DND-41 (cell line): Measurements from ENCODE around the gene MAST4.

Experiments used
- ATAC-seq: fragments of 200-7000 bp; cut with Tn5 transposase; 3 replicates; pipeline ENCODE4 v1.9.1; 2021; ENCODE audit warnings: low read depth; ENCODE audit not compliant: insufficient read depth
- DNase-seq: peaks from one replicate; pipeline ENCODE4 v3.0.0-alpha.2; 2020
- H2AFZ ChIP-seq: 2 replicates; pipeline ENCODE4 v1.6.0; 2012; ENCODE audit warnings: low read depth, low read length
- H3K27ac ChIP-seq: 2 replicates; pipeline ENCODE4 v1.5.1; 2012; ENCODE audit warnings: low read length, inconsistent platforms
- H3K27me3 ChIP-seq: fragments of 200-600 bp; sonication (generic); 2 replicates; pipeline ENCODE4 v1.6.0; 2012; ENCODE audit warnings: low read length, mild to moderate bottlenecking, inconsistent platforms; ENCODE audit not compliant: insufficient read depth, poor library complexity
- H3K36me3 ChIP-seq: 2 replicates; pipeline ENCODE4 v1.5.1; 2012; ENCODE audit warnings: low read length, inconsistent platforms; ENCODE audit not compliant: insufficient read depth
- H3K4me1 ChIP-seq: 2 replicates; pipeline ENCODE4 v1.5.1; 2012; ENCODE audit warnings: mild to moderate bottlenecking, low read length; ENCODE audit not compliant: insufficient read depth
- H3K4me2 ChIP-seq: 2 replicates; pipeline ENCODE4 v1.6.0; 2012; ENCODE audit warnings: mild to moderate bottlenecking, moderate library complexity, low read length, inconsistent platforms; ENCODE audit not compliant: insufficient read depth
- H3K4me3 ChIP-seq, 2 experiments: fragments of 200-600 bp in 1 of 2; shearing (Covaris generic) in 1 of 2; 2 replicates each; pipeline ENCODE4 v1.5.1; 2012 to 2016; ENCODE audit warnings: inconsistent platforms in 2 of 2, low read length in 2 of 2, mild to moderate bottlenecking in 2 of 2, low read depth in 1 of 2, moderate library complexity in 1 of 2
- H3K79me2 ChIP-seq: 2 replicates; pipeline ENCODE4 v1.6.0; 2012; ENCODE audit warnings: low read length, inconsistent platforms; ENCODE audit not compliant: insufficient read depth
- H3K9ac ChIP-seq: 2 replicates; pipeline ENCODE4 v1.6.0; 2012; ENCODE audit warnings: low read depth, mild to moderate bottlenecking, inconsistent platforms, low read length, moderate library complexity
- H3K9me3 ChIP-seq: 2 replicates; pipeline ENCODE4 v1.5.1; 2012; ENCODE audit warnings: low read length, moderate library complexity, mild to moderate bottlenecking, inconsistent platforms; ENCODE audit not compliant: insufficient read depth, severe bottlenecking
- H4K20me1 ChIP-seq: 2 replicates; pipeline ENCODE4 v1.6.0; 2012; ENCODE audit warnings: low read length; ENCODE audit not compliant: insufficient read depth
- CTCF ChIP-seq: IDR thresholded peaks from 2 replicates; pipeline ENCODE4 v1.5.1; 2012; ENCODE audit warnings: borderline replicate concordance, low read length, moderate library complexity, mild to moderate bottlenecking; ENCODE audit not compliant: poor library complexity, severe bottlenecking; ENCODE audit errors: extremely low read depth
- EZH2 ChIP-seq: IDR thresholded peaks from 3 replicates; pipeline ENCODE4 v1.6.1; 2012; ENCODE audit warnings: borderline replicate concordance, low read depth, mild to moderate bottlenecking, moderate library complexity, low read length, inconsistent platforms; ENCODE audit not compliant: severe bottlenecking

MAST4 gene

GRCh38 chr5:66669862-66670195, 73.6 kb downstream of the MAST4 start:
- no peak for DNase-seq
- Histone ChIP-seq H4K20me1 (no peaks in the 10 kb centered on the region), H2AFZ (no peak overlapping the region), H3K9me3 (no peaks in the 10 kb centered on the region), H3K79me2 (0 out of 2 replicates have a peak, but pooled peaks cover 8% of the 10 kb centered on the region), H3K4me1 (no peaks in the 10 kb centered on the region), H3K4me3 (no peak overlapping the region), H3K4me2 (no peak overlapping the region), H3K27me3 (no peaks in the 10 kb centered on the region), H3K27ac (no peak overlapping the region), H3K9ac (no peak overlapping the region), H3K36me3 (no peaks in the 10 kb centered on the region)
- TF ChIP-seq CTCF (no peak), EZH2 (no peak)
- ATAC-seq, result no peak

DNA sequence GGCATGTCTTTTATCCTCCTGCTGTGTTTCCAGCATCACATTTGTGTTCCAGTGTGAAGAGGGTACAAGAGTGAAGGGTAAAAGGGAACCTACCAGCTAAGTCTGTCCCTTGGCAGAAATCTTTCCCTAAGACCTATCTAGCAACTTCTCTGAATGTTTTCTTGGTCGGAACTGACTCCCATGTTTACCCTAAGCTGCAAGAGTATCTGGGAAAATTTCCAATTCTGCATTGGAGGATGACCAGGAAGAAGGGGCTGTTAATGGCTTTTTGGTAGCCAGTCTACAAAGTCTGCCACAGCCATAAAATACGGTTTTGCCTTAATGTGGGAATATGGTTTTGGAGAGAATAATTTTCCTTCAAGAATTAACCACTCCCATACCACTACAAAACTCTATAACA, 75.1 kb downstream of the MAST4 start:
- TF ChIP-seq CTCF (no peak), EZH2 (no peak)
- Histone ChIP-seq H2AFZ (no peak overlapping the region), H3K27me3 (no peaks in the 10 kb centered on the region), H4K20me1 (peaks cover 3% of the 10 kb centered on the region; the same call in 1 of the 2 replicates), H3K4me1 (no peaks in the 10 kb centered on the region), H3K79me2 (0 out of 2 replicates have a peak, but pooled peaks cover 5% of the 10 kb centered on the region), H3K4me2 (no peak overlapping the region), H3K27ac (no peak overlapping the region), H3K9me3 (no peaks in the 10 kb centered on the region), H3K36me3 (no peaks in the 10 kb centered on the region), H3K4me3 (no peak overlapping the region), H3K9ac (no peak overlapping the region)
- DNase-seq (no peak), ATAC-seq (no peak)

- no peak overlapping the region for H3K9ac ChIP-seq
- ATAC-seq (no peak), DNase-seq (no peak)
- TF ChIP-seq CTCF (no peak), EZH2 (no peak)
- no peaks in the 10 kb centered on the region for H3K9me3 ChIP-seq
- no peak overlapping the region for H3K4me3 ChIP-seq
- H3K79me2 ChIP-seq, result no peaks in the 10 kb centered on the region
- no peaks in the 10 kb centered on the region for H3K27me3 ChIP-seq
- no peak overlapping the region for H2AFZ ChIP-seq
- no peak overlapping the region for H3K4me2 ChIP-seq
- H4K20me1 ChIP-seq, result peaks cover 3% of the 10 kb centered on the region; the same call in 1 of the 2 replicates
- no peaks in the 10 kb centered on the region for H3K36me3 ChIP-seq
- H3K4me1 ChIP-seq, result no peaks in the 10 kb centered on the region
- H3K27ac ChIP-seq, result no peak overlapping the region
Observed at GRCh38 chr5:66674802-66675201, 78.6 kb downstream of the MAST4 start.

DNA sequence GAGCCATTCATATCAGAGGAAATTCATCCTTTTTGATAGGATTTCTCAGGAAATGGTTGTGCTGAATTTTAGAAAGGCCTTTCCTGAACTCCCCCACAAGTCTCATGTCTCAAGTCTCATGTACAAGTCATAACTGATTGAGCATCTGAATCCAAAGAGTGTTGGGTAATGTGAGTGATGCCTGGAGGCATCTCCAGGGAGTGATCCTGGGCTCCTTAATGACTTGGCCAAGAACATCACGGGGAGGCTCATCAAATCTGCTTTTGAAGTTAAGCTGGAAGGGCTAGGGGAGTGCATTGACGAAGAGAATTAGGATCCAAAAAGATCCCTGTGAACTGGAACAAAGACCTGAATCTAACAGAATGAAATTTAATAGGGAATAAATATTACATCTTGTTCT, 79.2 kb downstream of the MAST4 start:
- DNase-seq, result no peak

More for the DNA sequence above, 79.2 kb downstream of the MAST4 start:
- Histone ChIP-seq H3K4me2 (no peak overlapping the region), H3K9ac (no peak overlapping the region), H4K20me1 (peaks cover 3% of the 10 kb centered on the region; the same call in 1 of the 2 replicates), H2AFZ (no peak overlapping the region), H3K27me3 (no peaks in the 10 kb centered on the region), H3K27ac (no peak overlapping the region), H3K36me3 (no peaks in the 10 kb centered on the region), H3K4me1 (no peaks in the 10 kb centered on the region), H3K79me2 (no peaks in the 10 kb centered on the region), H3K9me3 (no peaks in the 10 kb centered on the region), H3K4me3 (no peak overlapping the region)
- no peak for ATAC-seq
- no peak for TF ChIP-seq EZH2
- no peak for TF ChIP-seq CTCF
